Limb (tissue), 2 donors: Measurements from ENCODE around the gene COL5A2.
A peak's percentile ranks its signal among the peaks of the same experiment; 100 is the strongest.

Source experiments
- DNase-seq, 2 donors: peaks; one replicate each; pipeline ENCODE4 v3.0.0-alpha.2; 2016; ENCODE audit errors: extremely low spot score in 2 of 2

COL5A2 gene

GRCh38 chr2:189002079-189002478 lies 177.5 kb downstream of the COL5A2 start:
- no peak for DNase-seq

GRCh38 chr2:189000221-189000620 lies 179.3 kb downstream of the COL5A2 start:
- no peak for DNase-seq

GRCh38 chr2:188997263-188997662 lies 182.3 kb downstream of the COL5A2 start:
- no peak for DNase-seq

GRCh38 chr2:188993247-188993646 lies 186.3 kb downstream of the COL5A2 start:
- DNase-seq, result no peak

GRCh38 chr2:188986839-188987238 lies 192.7 kb downstream of the COL5A2 start:
- DNase-seq, result no peak

- DNase-seq, result peak in 1 of 2 donors; percentile 57
Observed at GRCh38 chr2:188984680-188985079, 194.9 kb downstream of the COL5A2 start.

- peak in 1 of 2 donors; percentile 76 for DNase-seq
Observed at GRCh38 chr2:188984065-188984491, 195.5 kb downstream of the COL5A2 start.

- no peak for DNase-seq
Observed at GRCh38 chr2:188983427-188984064, 196.0 kb downstream of the COL5A2 start.
